Ammon's horn (tissue), 1 donor: ENCODE results near the gene ASAP2.
A peak's percentile ranks its signal among the peaks of the same experiment; 100 is the strongest.

Experiments
- DNase-seq: peaks from one replicate; pipeline ENCODE4 v3.0.0-alpha.2; 2016; ENCODE audit warnings: low spot score

The ASAP2 gene

GRCh38 chr2:9325428-9325827 is 118.8 kb downstream of the ASAP2 start:
- no peak for DNase-seq

- DNase-seq, result no peak
Measured at GRCh38 chr2:9326975-9327374, 120.4 kb downstream of the ASAP2 start.

DNA sequence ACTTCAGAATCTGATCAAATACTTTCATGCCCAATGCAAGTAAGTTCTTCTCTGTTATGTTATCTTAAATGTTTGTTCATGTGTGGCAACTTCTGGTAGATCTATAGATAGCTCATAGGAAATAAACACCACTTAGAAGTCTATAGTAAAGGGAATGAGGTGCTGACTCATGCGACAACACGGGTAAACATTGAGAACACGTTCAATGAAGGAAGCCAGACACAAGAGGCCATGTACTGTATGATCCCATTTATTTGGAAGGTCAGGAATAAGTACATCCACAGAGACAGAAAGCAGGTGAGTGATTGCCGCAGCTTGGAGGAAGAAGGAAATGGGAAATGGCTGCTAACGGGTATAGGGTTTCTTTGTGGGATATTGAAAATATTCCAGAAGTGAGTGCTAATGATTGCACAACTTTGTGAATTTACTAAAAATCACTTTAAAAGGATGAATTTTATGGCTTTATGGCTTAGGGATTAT is 121.3 kb downstream of the ASAP2 start:
- no peak for DNase-seq

GRCh38 chr2:9328931-9329330 is 122.3 kb downstream of the ASAP2 start:
- no peak for DNase-seq

GRCh38 chr2:9329497-9329896 is 122.9 kb downstream of the ASAP2 start:
- DNase-seq, result no peak

GRCh38 chr2:9330612-9331270 is 124.1 kb downstream of the ASAP2 start:
- no peak for DNase-seq

DNA sequence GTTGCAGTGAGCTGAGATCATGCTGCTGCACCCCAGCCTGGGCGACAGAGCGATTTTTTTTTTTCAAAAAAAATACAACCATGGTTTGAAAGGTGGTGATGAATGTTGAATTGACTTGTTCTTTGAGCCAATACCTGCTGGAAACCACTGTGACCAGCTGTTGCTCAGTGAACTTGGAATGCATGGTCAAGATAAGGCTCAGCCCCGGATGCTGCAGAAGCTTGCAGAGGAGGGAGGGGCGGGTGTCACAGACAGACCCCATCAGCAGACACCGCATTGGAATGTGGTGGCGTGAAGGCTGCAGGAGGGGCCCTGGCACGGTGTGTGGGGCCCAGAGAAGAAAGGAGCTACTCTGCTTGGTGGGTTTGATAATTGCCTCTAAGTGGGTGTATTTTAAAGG is 125.1 kb downstream of the ASAP2 start:
- no peak for DNase-seq

DNA sequence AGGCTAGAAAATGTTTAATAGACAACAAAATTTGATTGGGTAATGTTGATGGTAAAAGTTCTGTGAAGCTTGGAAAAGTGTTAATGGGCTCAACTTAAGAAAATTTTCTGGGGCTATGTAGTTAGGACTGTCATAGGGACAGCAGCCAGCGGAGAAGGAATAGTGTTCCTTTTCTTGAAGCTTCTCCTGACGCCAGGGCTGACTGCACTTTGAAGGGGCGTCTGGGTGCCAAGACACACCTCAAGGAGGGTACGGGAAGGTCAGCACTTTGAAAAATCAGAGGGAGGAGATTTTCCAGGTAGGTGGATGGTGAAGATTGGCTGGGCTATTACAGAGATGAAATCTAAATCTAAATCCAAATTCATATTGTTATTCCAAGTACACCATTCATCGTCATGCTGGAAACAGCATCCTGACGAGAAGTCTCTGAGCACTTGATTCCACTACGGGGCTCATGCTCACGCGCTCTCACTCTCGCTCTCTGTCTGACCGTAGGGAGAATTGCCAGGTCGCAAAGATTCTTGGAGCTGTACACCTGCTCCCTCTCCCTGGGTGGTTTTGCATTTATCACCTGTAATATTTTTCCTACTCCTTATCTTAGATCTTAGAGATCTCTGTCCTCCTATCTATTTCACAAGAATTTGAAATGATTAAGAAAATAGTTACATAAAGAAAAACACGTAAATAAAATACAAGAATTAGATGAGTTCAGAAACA is 125.7 kb downstream of the ASAP2 start:
- no peak for DNase-seq

GRCh38 chr2:9332853-9333245 is 126.2 kb downstream of the ASAP2 start:
- DNase-seq, result no peak

GRCh38 chr2:9333591-9334171 is 127.1 kb downstream of the ASAP2 start:
- DNase-seq, result peak; percentile 81

DNA sequence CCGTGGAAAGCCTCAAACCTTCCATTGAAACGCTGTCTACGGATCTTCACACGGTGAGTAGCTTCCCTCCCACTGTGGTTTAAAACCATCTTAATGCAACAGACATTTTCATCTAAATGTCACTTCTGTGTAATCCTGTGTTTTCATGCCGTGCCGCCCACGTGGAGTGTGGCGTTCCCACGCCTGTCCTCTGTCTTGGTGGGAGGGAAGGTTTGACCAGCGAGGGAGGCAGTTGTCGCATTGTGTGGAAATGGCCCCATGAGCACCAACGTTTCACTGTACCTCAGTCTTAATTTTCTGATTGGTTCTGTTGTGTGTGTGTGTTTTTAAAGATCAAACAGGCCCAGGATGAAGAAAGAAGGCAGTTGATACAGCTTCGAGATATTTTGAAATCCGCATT is 128.1 kb downstream of the ASAP2 start:
- DNase-seq, result no peak

- no peak for DNase-seq
Measured at GRCh38 chr2:9335322-9335832, 128.8 kb downstream of the ASAP2 start.

DNA sequence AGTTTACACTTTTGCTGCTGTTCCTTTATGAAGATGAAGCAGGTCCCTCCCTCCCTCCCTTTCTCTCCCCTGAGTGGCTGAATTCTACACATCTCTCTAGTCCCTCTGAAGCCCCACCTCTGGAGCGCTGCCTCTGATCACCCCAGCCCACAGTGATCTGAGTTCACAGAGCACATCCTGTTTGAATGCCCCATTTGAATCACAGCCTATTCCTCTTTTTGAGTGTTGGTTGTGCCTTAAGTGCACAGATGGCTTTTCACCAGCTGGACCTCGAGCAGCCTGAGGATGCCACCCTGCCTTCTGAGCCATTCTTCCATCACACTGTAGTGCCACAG is 129.6 kb downstream of the ASAP2 start:
- no peak for DNase-seq

DNA sequence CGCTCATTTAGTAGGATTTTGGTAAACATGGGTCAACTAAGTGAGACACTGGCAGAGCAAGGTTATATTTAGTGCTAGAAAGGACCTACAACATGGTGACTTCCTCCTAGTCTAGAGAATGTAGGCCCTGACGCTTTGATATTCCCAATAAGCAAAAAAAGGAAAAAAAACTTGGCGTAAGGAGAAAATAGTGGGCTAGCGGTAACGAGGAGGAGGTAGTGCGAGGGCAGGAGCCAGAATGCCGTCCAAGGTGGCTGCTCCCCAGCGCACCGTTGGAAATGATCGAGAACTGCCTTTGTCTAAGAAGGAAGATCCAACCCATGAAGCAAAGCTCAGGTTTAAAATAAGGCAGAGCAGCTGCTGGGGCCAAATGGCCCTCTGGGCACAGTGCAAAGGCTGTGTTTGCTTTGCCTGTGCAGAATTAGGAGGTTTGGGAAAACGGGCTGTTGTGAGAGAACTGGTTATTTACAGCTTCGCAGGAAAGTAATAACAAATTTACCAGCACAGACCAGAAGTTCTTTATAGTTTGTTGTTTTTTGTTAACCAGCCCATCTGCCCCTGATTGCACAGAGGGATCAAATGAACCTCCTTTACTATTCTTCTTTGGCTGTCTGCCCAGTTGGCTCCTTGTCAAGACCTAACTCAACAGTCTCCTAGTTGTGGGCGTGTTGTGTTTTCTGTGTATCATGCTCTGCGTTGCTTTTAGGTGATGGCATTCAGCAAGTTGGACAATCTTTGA is 130.1 kb downstream of the ASAP2 start:
- peak; percentile 35 for DNase-seq

DNA sequence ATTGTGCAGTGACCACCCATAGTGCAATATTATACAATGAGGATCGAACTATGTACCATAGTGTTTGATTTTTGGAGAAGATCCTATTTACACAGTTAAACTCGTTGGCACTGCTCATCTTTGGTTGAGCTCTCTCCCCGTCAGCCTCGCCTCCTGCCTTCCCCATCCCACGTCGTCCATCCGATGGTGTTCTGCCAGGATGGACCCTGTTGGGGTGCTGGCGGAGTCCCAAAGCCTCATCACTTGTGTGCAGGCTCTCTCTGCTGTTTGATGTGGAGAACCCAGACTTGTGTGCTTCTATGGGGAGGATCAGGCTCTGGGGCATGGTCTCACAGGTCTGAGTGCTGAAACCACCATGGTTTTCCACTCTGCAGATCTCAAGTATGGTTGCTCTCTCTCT is 131.3 kb downstream of the ASAP2 start:
- DNase-seq, result no peak

DNA sequence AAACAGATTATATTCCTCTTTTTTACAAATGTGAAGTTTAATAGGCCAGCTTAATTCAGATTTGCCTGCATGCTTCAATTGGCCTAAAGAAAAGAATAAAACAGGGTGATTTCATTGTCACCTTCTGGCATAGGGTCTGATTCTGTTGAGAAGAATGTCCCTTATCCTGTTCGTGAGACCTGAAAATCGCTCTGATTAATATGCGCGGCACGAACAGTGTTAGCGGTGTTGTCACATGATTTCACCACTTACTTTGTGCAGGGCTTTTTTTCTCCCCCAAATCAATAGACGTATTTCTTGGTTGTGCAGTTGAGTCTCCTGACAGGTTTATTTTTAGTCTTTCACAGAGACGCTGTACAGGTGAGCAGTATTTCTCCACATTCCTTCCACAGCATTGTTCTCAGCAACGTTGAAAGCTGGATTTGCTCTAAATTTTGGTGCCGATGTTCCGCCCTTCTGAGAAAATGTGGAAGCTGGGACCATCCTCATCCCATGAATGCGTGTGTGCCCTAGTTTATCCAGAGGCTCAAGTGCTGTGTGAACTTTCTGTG is 134.8 kb downstream of the ASAP2 start:
- no peak for DNase-seq

- DNase-seq, result no peak
Measured at GRCh38 chr2:9342659-9343058, 136.0 kb downstream of the ASAP2 start.

- no peak for DNase-seq
Measured at GRCh38 chr2:9343524-9343923, 136.9 kb downstream of the ASAP2 start.

DNA sequence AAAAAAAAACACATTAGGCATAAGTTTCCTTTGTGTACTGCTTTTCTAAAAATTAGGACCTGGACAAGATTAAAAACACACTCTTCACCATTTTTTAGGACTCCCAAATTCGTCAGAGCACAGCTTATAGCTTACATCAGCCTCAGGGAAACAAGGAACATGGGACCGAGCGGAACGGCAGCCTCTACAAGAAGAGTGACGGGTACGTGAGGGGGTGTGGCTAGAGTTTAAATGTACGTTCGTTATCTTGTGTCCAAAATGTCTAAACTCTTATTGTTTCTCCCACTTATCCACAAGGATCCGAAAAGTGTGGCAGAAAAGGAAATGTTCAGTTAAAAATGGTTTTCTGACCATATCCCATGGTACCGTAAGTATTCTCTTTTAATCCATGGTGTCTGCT is 137.8 kb downstream of the ASAP2 start:
- DNase-seq, result no peak

DNA sequence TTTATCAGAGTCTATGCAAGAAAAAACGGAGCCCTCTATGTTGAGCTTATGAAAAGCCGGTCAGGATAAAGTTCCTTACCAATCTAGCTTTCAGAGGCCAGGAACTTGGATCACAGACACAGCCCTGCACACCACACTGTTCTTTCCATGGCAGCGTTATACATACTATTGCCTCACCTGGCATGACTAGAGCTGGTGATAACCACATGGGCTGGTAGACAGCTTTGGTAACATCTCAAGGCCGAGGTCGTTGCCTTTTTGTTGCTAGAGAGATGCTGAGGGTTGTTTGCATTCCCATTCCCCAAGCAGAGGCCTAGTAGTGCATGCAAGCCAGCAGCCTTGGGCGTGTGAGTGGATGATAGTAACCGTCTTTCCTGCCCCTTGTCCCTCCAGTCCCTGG is 138.7 kb downstream of the ASAP2 start:
- DNase-seq, result no peak

DNA sequence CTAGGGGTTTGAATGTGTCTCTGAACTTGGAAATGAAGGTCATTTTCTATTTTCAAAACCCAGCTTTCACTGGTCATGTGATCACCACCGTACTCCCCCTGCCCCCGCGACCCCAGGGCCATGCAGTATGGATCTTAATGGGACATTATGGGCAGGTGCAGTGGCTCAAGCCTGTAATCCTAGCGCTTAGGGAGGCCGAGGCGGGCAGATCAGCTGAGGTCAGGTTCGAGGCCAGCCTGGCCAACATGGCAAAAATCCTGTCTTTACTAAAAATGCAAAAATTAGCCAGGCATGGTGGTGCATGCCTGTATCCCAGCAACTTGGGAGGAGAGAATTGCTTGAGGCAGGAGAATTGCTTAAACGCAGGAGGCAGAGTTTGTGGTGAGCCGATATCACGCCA is 139.4 kb downstream of the ASAP2 start:
- DNase-seq, result no peak

- no peak for DNase-seq
Measured at GRCh38 chr2:9346885-9347284, 140.3 kb downstream of the ASAP2 start.
